WERI-Rb-1 (cell line): ENCODE results near the gene CHST9.

ENCODE experiments used
- DNase-seq: peaks from one replicate; pipeline ENCODE4 v3.0.0-alpha.2; 2020
- H3K27ac ChIP-seq: fragments of 250-450 bp; sonication (Bioruptor Pico); 2 replicates; pipeline ENCODE4 v1.5.1; 2020; ENCODE audit warnings: mild to moderate bottlenecking, moderate library complexity
- H3K27me3 ChIP-seq: fragments of 250-450 bp; sonication (Bioruptor Pico); 2 replicates; pipeline ENCODE4 v1.5.1; 2021; ENCODE audit warnings: mild to moderate bottlenecking, low read depth, moderate library complexity; ENCODE audit not compliant: insufficient read depth, severe bottlenecking
- H3K36me3 ChIP-seq: fragments of 250-450 bp; sonication (Bioruptor Pico); 2 replicates; pipeline ENCODE4 v1.5.1; 2020; ENCODE audit warnings: mild to moderate bottlenecking, moderate library complexity
- H3K4me3 ChIP-seq: 2 replicates; pipeline ENCODE4 v1.5.1; 2011; ENCODE audit warnings: low read depth, mild to moderate bottlenecking, control low read depth, low read length
- H3K9me3 ChIP-seq: fragments of 250-450 bp; sonication (Bioruptor Pico); 2 replicates; pipeline ENCODE4 v1.5.1; 2021; ENCODE audit warnings: mild to moderate bottlenecking, moderate library complexity; ENCODE audit not compliant: severe bottlenecking
- TF ChIP-seq, protein P1 (sequence below): IDR thresholded peaks from 2 replicates; pipeline ENCODE4 v1.5.1; 2011; ENCODE audit warnings: low read depth, mild to moderate bottlenecking, control low read depth, inconsistent platforms, low read length

Gene CHST9

DNA sequence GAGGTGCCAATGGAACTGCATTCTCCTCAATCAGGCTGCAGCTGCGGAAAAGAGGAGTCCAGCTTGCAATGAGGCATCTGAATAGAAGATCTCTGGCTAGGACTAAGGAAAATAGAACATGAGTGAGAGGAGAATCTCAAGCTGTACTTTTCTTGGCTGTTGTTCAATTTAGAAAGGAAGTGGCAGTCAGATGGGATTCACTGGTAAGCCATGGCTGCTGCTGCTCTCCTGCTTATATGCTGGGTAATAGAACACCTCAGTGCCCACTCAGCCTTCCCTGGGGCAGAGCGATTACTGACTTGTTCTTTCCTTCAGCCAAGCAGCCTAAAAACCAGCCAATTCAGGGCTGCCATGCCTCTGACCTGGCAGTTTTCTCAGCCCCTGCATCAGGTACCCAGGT lies 17.6 kb upstream of the CHST9 start:
- DNase-seq = no peak
- H3K36me3 ChIP-seq = no peaks in the 10 kb centered on the region
- TF ChIP-seq, protein P1, sequence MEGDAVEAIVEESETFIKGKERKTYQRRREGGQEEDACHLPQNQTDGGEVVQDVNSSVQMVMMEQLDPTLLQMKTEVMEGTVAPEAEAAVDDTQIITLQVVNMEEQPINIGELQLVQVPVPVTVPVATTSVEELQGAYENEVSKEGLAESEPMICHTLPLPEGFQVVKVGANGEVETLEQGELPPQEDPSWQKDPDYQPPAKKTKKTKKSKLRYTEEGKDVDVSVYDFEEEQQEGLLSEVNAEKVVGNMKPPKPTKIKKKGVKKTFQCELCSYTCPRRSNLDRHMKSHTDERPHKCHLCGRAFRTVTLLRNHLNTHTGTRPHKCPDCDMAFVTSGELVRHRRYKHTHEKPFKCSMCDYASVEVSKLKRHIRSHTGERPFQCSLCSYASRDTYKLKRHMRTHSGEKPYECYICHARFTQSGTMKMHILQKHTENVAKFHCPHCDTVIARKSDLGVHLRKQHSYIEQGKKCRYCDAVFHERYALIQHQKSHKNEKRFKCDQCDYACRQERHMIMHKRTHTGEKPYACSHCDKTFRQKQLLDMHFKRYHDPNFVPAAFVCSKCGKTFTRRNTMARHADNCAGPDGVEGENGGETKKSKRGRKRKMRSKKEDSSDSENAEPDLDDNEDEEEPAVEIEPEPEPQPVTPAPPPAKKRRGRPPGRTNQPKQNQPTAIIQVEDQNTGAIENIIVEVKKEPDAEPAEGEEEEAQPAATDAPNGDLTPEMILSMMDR = no peak
- no peak overlapping the region for H3K27ac ChIP-seq
- no peaks in the 10 kb centered on the region for H3K9me3 ChIP-seq
- H3K27me3 ChIP-seq = no peaks in the 10 kb centered on the region
- no peak overlapping the region for H3K4me3 ChIP-seq

DNA sequence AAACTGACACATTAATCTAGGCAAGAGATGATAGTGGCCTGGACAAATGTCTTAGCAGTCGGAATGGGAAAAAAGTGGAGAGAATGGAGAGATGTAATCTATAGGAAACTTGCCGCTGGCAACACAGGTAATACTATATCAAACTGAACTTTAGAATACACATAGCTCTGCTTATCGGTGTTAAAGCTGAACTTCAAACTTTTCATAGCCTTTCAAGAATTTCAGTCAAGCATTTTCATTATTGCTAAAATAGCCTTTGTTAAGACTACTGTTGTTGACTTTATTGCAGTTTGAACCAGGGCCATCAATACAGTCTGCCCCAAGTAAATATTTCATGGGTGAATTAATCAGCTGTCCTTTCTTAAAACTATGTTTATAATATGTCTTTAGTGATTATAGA lies 12.9 kb upstream of the CHST9 start:
- no peak for DNase-seq
- Histone ChIP-seq H3K9me3 (no peaks in the 10 kb centered on the region), H3K4me3 (no peak overlapping the region), H3K36me3 (no peaks in the 10 kb centered on the region), H3K27me3 (no peaks in the 10 kb centered on the region), H3K27ac (no peak overlapping the region)
- TF ChIP-seq, protein P1 = no peak

DNA sequence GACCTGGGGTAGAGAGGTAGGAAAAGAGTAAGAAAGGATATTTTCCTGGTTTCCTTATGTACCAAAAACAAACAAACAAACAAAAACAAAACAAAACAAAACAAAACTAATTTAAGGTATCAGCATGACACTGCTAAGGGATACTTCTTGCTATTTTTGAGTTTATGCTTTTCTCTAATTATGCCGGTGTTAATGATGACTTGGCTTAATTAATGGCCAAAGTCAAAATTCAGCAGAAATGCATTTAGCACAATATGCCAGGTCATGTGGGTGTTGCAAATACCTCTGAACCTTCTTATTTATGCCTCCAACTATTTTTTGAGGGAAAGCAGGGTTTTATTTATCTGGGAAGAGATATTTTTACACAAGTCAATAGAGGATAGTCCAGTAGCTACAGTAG lies 3.2 kb upstream of the CHST9 start:
- TF ChIP-seq, protein P1 = no peak

DNA sequence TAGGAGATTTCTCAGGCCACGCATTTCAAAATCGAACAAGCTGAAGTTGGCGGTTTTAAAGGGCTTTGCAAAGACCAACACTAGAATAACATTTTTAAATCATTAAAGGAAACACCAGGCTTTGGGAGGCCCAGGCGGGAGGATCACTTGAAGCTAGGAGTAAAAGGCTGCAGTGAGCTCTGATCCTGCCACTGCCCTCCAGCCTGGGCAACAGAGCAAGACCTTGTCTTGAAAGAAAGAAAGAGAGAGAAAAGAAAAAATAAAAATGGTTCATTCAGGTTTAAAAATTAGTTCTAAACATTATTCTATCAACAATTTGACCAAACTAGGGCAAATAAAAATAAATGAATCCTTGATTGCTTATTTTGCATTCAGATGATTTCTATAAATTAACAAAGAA lies 789 bp upstream of the CHST9 start:
- no peaks in the 10 kb centered on the region for H3K36me3 ChIP-seq
- DNase-seq = no peak
- H3K27me3 ChIP-seq = peaks cover 7% of the 10 kb centered on the region
- TF ChIP-seq, protein P1 = no peak
- H3K27ac ChIP-seq = no peak overlapping the region
- no peak overlapping the region for H3K4me3 ChIP-seq
- no peaks in the 10 kb centered on the region for H3K9me3 ChIP-seq

More for the DNA sequence above, 3.2 kb upstream of the CHST9 start:
- Histone ChIP-seq H3K27ac (no peak overlapping the region), H3K4me3 (no peak overlapping the region), H3K9me3 (no peaks in the 10 kb centered on the region), H3K27me3 (peaks cover 7% of the 10 kb centered on the region), H3K36me3 (no peaks in the 10 kb centered on the region)
- no peak for DNase-seq

DNA sequence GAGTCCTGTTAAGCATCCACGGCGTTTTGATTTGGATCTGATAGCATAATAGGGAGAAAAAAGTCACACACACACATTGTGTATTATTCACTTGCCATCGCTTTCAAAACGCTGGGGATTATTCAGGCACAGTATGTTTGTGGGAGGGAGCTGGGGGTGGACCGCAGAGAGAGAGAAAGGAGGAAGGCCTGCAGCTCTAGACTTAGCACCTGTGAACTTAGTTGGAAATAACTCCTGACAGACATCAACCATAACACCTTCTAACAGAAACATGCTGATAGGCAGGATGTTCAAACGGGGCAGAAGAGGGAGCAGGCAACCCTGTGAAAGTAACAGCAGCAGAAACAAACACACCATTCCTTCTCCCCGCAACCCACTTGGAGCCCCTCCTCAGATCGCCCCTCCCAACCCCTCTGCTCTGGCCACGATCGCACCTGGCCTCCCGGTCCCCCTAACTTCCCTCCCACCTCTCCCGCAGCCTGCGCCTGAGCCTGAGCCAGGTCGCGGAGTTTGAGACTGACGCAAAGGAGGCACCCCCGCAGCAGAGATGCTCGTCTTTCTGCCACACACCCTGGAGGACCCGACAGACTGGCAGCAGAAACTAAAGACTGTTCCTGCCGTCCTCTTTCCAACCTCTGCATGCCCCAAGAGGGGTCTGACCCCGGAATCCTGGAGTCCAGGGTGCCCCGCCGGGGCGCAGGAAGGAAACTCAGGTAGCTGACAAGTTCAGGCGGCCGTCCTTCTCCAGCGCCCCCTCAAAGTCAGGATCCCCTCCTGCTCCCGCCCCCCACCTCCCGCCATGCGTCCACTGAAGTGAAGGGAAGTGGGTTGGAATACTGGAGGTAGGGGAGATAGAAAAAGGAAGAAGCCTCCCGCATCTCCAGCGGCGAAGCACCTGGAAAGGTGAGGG lies 738 bp downstream of the CHST9 start:
- Histone ChIP-seq H3K36me3 (no peaks in the 10 kb centered on the region), H3K4me3 (peak overlapping the region; percentile 36), H3K9me3 (no peaks in the 10 kb centered on the region), H3K27me3 (peaks cover 7% of the 10 kb centered on the region), H3K27ac (no peak overlapping the region)
- TF ChIP-seq, protein P1 = no peak
- DNase-seq = peak; percentile 10
